Mesodermal cell (in vitro differentiated cells): ENCODE results near the gene GHRHR.

Experiments used
- H3K27ac ChIP-seq: 2 replicates; pipeline ENCODE4 v1.7.0; 2013; ENCODE audit warnings: mild to moderate bottlenecking, low read depth, low read length, moderate library complexity; ENCODE audit not compliant: severe bottlenecking
- H3K36me3 ChIP-seq: 2 replicates; pipeline ENCODE4 v1.7.1; 2013; ENCODE audit warnings: mild to moderate bottlenecking, low read length, moderate library complexity; ENCODE audit not compliant: control insufficient read depth, insufficient read depth
- H3K4me1 ChIP-seq: one replicate; pipeline ENCODE4 v1.7.1; 2013; ENCODE audit warnings: mild to moderate bottlenecking, low read length; ENCODE audit not compliant: insufficient read depth, control insufficient read depth, poor library complexity, severe bottlenecking
- H3K4me3 ChIP-seq: 2 replicates; pipeline ENCODE4 v1.7.0; 2013; ENCODE audit warnings: low read length, control low read depth, mild to moderate bottlenecking; ENCODE audit not compliant: insufficient read depth, poor library complexity, severe bottlenecking; ENCODE audit errors: extremely low read depth
- H3K9me3 ChIP-seq: 2 replicates; pipeline ENCODE4 v1.7.1; 2013; ENCODE audit warnings: mild to moderate bottlenecking, low read length, moderate library complexity; ENCODE audit not compliant: control insufficient read depth
- WGBS, 2 experiments: methylation state at CpG; one replicate each; pipeline ENCODE4 v1.1.5; 2013; ENCODE audit warnings: missing lambda C conversion rate in 2 of 2; ENCODE audit not compliant: insufficient coverage in 2 of 2; 5-methylcytosine and 5-hydroxymethylcytosine counted together

The GHRHR gene

DNA sequence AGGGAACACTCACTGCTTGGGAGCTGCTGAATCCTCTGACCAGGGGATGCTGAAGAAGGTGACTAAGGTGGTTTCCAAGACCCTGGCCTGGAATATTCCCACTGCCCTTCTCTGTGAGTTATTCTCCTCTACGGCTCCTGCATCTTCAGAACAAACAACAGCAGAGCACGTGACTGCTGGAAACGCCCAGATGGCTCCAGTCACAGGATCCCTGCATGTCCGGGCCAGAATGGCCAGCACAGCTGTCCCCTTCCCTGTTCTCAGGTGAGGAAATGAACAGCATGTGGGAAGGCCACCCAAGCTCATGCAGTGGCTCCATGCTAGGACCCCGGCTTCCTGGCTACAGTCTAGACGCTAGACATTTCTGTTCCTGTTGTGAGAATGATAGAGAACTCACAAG is 43.1 kb downstream of the GHRHR start:
- H3K4me3 ChIP-seq = no peak overlapping the region
- no peak overlapping the region for H3K27ac ChIP-seq
- peaks cover 7% of the 10 kb centered on the region for H3K4me1 ChIP-seq
- peaks cover 7% of the 10 kb centered on the region for H3K9me3 ChIP-seq
- H3K36me3 ChIP-seq = no peaks in the 10 kb centered on the region
- WGBS, 2 experiments = 92 to 94% methylated on average over 5 of the region's 6 CpGs

DNA sequence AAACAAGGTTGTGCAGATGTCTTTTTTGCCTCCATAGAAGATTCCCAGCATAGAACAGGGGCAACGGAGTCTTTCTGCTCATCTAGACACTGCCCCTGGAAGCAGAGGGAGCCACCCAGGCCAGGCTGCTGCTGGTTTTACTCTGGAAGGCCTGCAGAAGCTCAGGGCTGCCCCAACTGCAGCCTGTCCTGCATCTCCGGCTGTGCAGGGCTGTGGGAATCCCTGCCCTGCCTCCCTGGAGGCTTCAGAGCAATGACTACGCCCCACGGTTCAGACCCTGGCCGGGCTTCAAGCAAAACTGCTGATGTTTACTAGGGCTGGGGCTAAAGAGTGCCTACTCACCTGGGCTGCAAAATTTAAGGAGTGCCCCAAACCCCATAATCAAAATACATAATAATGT is 43.9 kb downstream of the GHRHR start:
- peaks cover 7% of the 10 kb centered on the region for H3K9me3 ChIP-seq
- H3K27ac ChIP-seq = no peak overlapping the region
- H3K36me3 ChIP-seq = no peaks in the 10 kb centered on the region
- peaks cover 7% of the 10 kb centered on the region for H3K4me1 ChIP-seq
- no peak overlapping the region for H3K4me3 ChIP-seq
- 74 to 92% methylated on average over 1 to 2 of the region's 5 CpGs for WGBS, 2 experiments

DNA sequence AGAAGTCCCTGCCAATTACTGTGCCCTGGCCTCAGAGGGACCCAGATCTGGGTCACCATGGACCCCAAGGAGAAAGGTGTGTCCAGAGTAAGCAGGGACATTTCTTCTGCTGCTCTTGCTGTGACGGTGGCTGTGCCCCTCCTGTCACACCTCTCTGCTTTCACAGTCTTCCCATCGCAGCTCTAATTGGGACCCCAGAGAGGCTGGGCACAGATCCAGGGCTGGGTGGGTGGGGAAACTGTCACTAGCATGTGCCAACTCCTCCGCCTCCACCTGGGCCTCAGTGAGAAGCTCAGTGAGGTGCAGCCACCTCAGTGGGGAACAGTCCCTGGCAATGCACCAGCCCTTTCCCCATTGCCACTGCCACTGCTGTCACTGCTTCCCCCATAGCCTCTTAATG is 51.1 kb downstream of the GHRHR start:
- WGBS, 2 experiments = 83 to 100% methylated on average over 1 to 3 of the region's 3 CpGs
- Histone ChIP-seq H3K9me3 (no peaks in the 10 kb centered on the region), H3K4me3 (no peak overlapping the region), H3K27ac (no peak overlapping the region), H3K36me3 (no peaks in the 10 kb centered on the region), H3K4me1 (peaks cover under 1% of the 10 kb centered on the region)

DNA sequence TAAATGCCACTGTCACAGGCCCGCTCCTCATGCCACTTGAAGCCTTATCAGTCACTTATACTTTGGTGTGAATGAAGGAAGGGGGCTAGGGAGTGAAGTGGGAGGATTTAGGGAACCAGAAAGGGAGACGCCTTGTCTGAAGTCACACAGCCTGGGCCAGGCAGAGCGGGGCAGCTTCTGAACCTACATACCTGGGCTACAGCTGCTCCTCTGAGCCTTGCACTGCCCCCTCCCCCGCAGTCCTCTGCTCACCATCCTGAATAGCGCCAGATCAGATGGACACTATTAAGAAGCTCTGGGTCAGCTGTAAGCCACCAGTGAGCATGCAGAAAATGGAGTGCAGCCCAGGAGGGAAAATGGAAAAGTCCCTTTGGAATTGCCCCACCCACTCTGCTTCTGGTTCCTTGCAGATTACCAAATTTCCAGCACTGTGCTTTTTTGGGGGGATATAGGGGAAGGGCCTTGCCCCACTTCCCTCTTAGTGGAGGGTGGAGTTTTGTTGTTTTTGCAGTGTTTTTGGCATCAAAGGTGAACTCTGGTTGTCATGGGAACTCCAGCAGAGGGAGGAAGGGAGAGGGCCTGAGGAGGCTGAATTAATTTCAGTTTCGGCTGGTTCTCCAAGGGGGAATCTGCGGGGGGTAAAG is 53.4 kb downstream of the GHRHR start:
- H3K27ac ChIP-seq = no peak overlapping the region
- no peak overlapping the region for H3K4me3 ChIP-seq
- peaks cover 3% of the 10 kb centered on the region for H3K4me1 ChIP-seq
- H3K36me3 ChIP-seq = no peaks in the 10 kb centered on the region
- H3K9me3 ChIP-seq = no peaks in the 10 kb centered on the region
- WGBS, 2 experiments = 73 to 91% methylated on average over 4 of the region's 7 CpGs

DNA sequence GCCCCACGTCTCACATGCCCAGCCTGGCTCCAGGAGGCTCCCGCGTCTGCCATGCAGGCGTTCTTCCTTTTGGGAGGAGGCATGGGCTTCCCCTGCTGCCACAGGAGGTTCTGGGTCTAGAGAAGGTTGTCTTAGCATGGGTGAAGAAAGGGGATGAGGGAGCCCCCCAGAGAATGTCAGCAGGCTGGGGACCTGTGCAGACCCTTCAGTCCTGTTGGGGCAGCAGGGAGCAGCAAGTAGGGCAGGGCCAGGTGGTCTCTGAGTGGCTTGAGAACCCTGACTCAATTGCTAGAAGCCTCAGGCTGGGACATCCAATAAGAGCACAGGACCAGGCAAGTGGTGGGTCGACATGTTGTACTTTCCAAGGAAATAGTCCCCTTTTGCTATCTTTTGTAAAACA is 54.0 kb downstream of the GHRHR start:
- 93 to 96% methylated on average over 4 to 5 of the region's 5 CpGs for WGBS, 2 experiments
- peaks cover 3% of the 10 kb centered on the region for H3K4me1 ChIP-seq
- H3K9me3 ChIP-seq = no peaks in the 10 kb centered on the region
- H3K36me3 ChIP-seq = no peaks in the 10 kb centered on the region
- H3K27ac ChIP-seq = no peak overlapping the region
- no peak overlapping the region for H3K4me3 ChIP-seq

DNA sequence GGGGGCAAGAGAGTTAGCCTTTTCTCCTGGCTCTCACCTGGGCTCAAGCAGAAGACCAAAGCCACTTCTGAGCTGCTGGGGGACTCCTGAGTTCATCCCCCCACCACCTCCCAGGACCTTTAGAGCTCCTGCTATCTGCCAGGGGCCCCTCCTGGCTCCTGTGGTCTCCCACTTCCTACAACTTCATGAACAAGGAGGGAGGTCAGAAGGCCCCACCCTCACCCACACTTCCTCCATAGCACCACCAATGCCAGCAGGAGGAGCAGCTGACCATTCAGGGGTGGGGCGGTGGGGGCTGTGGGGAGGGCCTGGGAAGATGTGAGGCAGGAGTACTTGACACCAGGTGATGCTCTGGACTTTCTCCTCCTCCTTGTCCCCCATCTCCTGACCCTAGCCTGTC is 55.8 kb downstream of the GHRHR start:
- Histone ChIP-seq H3K27ac (no peak overlapping the region), H3K36me3 (no peaks in the 10 kb centered on the region), H3K9me3 (no peaks in the 10 kb centered on the region), H3K4me1 (peaks cover 3% of the 10 kb centered on the region), H3K4me3 (no peak overlapping the region)
- WGBS, 2 experiments = no CpG with 5 or more reads among the region's 1 CpG

DNA sequence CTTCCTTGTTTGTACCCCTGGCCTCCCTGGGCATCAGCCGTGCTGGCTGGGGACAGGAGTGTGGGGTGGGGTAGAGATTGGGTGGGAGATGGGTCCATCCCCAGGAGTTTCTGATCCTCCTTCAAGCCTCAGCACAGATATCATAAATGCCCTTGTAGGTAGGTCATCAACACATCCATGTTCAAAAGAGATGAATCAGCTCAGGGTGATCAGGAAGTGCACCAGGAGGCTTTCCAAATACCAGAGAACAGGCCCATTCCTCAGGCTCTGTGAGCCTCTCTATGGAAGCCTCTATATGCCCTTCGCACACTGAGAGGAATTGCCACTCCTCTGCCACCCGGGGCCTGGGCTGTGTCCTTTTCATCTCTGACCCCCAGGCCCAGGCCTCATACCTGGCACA is 56.4 kb downstream of the GHRHR start:
- Histone ChIP-seq H3K36me3 (no peaks in the 10 kb centered on the region), H3K4me1 (peaks cover 3% of the 10 kb centered on the region), H3K27ac (no peak overlapping the region), H3K4me3 (no peak overlapping the region), H3K9me3 (no peaks in the 10 kb centered on the region)
- WGBS, 2 experiments = no CpG with 5 or more reads among the region's 3 CpGs

DNA sequence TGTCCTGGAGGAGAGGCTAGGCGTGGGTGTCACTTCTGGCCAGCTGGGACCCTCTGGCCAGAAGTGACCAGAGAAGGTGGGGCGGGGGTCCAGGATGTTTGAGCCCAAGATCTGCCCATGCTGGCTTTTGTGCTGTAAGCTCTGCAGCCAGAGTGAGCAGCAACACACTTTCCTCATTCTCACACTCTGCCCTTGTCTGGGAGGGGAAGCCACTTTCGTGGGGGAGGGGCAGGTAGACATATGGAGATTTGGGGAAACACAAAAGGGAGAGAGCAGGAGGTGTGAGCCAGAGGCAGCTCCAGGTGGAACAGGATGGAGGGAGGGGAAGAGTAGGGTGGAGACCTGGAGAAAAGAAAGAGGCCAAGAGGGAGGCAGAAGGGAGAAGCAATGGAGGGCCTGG is 56.9 kb downstream of the GHRHR start:
- H3K4me3 ChIP-seq = no peak overlapping the region
- WGBS, 2 experiments = 56% methylated on average over 3 of the region's 3 CpGs; no CpG with 5 or more reads in 1 of the 2 experiments
- H3K27ac ChIP-seq = no peak overlapping the region
- peaks cover 3% of the 10 kb centered on the region for H3K4me1 ChIP-seq
- H3K36me3 ChIP-seq = no peaks in the 10 kb centered on the region
- no peaks in the 10 kb centered on the region for H3K9me3 ChIP-seq

DNA sequence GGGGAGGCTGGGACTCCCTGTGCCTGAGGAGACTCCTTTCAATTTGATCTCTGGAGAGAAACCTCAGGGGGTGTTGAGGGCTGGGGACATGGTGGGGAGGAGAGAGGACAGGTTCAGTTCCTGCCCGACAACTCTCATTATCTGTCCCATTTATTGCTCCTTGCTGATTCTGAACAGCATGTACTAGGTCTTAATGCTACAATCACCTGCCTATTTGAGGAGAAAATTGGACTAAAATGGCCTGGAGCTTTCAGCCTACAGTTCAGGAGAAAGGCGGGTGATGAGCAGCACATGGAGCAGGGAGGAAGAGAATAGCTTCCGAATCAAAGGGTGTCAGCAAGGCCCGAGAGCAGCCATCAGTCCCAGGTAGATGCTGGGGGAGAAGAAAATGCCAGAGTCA is 58.4 kb downstream of the GHRHR start:
- 90 to 100% methylated on average over 1 to 3 of the region's 4 CpGs for WGBS, 2 experiments
- no peak overlapping the region for H3K27ac ChIP-seq
- no peaks in the 10 kb centered on the region for H3K9me3 ChIP-seq

DNA sequence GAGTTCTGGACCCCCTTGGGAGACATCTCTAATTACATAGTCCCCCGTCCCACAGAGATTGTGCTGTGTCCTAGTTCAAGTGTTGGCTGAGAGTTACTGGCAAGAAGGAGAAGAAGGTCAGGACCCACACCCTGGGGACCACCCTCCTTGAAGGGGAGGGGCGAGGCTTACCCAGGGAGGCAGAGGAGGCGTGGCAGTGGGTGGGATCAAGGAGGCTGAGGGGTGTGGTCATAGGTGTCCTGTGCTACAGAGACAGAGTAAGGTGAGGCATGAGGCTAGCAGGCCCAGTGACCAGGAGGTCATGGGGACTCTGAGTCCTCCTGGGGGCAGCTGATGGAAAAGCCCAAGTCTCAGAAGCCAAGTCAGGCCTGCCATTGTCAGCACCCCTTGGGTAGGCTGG is 59.0 kb downstream of the GHRHR start:
- Histone ChIP-seq H3K4me3 (no peak overlapping the region), H3K27ac (no peak overlapping the region), H3K36me3 (no peaks in the 10 kb centered on the region), H3K4me1 (peaks cover 13% of the 10 kb centered on the region), H3K9me3 (no peaks in the 10 kb centered on the region)
- 92 to 94% methylated on average over 2 of the region's 3 CpGs for WGBS, 2 experiments

More for the DNA sequence above, 58.4 kb downstream of the GHRHR start:
- no peak overlapping the region for H3K4me3 ChIP-seq
- H3K4me1 ChIP-seq = peaks cover 7% of the 10 kb centered on the region
- H3K36me3 ChIP-seq = no peaks in the 10 kb centered on the region

DNA sequence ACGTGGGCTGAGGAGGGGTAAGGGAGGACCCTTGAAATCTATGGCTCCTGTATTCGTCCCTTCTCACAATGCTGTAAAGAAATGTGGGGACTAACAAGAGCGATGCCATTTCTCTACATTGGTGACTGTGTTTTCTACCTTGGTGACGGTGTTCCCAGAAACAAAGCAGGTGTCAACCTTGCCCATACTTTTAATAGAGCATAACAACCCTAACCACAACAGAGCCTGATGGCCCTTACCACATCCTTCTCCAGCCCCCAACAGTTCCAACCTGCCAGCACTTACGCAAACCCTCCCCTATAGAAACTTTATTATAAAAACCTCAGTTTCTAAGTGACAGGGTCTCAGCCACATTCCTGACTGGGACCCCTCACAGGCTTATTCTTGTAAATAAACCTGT is 60.1 kb downstream of the GHRHR start:
- 82 to 97% methylated on average over 3 to 5 of the region's 5 CpGs for WGBS, 2 experiments
- H3K27ac ChIP-seq = no peak overlapping the region
- H3K36me3 ChIP-seq = no peaks in the 10 kb centered on the region
- peaks cover 15% of the 10 kb centered on the region for H3K4me1 ChIP-seq
- no peaks in the 10 kb centered on the region for H3K9me3 ChIP-seq
- no peak overlapping the region for H3K4me3 ChIP-seq
